Mesodermal cell (in vitro differentiated cells): Measurements from ENCODE around the gene CSNK1A1.

Experiments
- H3K27ac ChIP-seq: 2 replicates; pipeline ENCODE4 v1.7.0; 2013; ENCODE audit warnings: mild to moderate bottlenecking, low read depth, low read length, moderate library complexity; ENCODE audit not compliant: severe bottlenecking
- H3K36me3 ChIP-seq: 2 replicates; pipeline ENCODE4 v1.7.1; 2013; ENCODE audit warnings: mild to moderate bottlenecking, low read length, moderate library complexity; ENCODE audit not compliant: control insufficient read depth, insufficient read depth
- H3K4me1 ChIP-seq: one replicate; pipeline ENCODE4 v1.7.1; 2013; ENCODE audit warnings: mild to moderate bottlenecking, low read length; ENCODE audit not compliant: insufficient read depth, control insufficient read depth, poor library complexity, severe bottlenecking
- H3K4me3 ChIP-seq: 2 replicates; pipeline ENCODE4 v1.7.0; 2013; ENCODE audit warnings: low read length, control low read depth, mild to moderate bottlenecking; ENCODE audit not compliant: insufficient read depth, poor library complexity, severe bottlenecking; ENCODE audit errors: extremely low read depth
- H3K9me3 ChIP-seq: 2 replicates; pipeline ENCODE4 v1.7.1; 2013; ENCODE audit warnings: mild to moderate bottlenecking, low read length, moderate library complexity; ENCODE audit not compliant: control insufficient read depth
- WGBS, 2 experiments: methylation state at CpG; one replicate each; pipeline ENCODE4 v1.1.5; 2013; ENCODE audit warnings: missing lambda C conversion rate in 2 of 2; ENCODE audit not compliant: insufficient coverage in 2 of 2; 5-methylcytosine and 5-hydroxymethylcytosine counted together

CSNK1A1 gene

GRCh38 chr5:149586708-149587318 lies 35.6 kb upstream of the CSNK1A1 start:
- no peak overlapping the region for H3K27ac ChIP-seq
- no peak overlapping the region for H3K4me3 ChIP-seq
- no CpG with 5 or more reads among the region's 1 CpG for WGBS, 2 experiments
- H3K9me3 ChIP-seq = no peaks in the 10 kb centered on the region
- H3K36me3 ChIP-seq = no peaks in the 10 kb centered on the region
- H3K4me1 ChIP-seq = peaks cover 4% of the 10 kb centered on the region

- no peaks in the 10 kb centered on the region for H3K36me3 ChIP-seq
- H3K4me3 ChIP-seq = no peak overlapping the region
- H3K9me3 ChIP-seq = no peaks in the 10 kb centered on the region
- peaks cover 6% of the 10 kb centered on the region for H3K4me1 ChIP-seq
- no peak overlapping the region for H3K27ac ChIP-seq
Observed at GRCh38 chr5:149585910-149586309, 34.7 kb upstream of the CSNK1A1 start.

GRCh38 chr5:149584121-149584520 lies 32.9 kb upstream of the CSNK1A1 start:
- Histone ChIP-seq H3K9me3 (no peaks in the 10 kb centered on the region), H3K36me3 (no peaks in the 10 kb centered on the region), H3K4me1 (peaks cover 6% of the 10 kb centered on the region), H3K4me3 (no peak overlapping the region), H3K27ac (no peak overlapping the region)
- no CpG with 5 or more reads among the region's 2 CpGs for WGBS, 2 experiments

- no peaks in the 10 kb centered on the region for H3K9me3 ChIP-seq
- H3K4me3 ChIP-seq = no peak overlapping the region
- H3K4me1 ChIP-seq = peaks cover 6% of the 10 kb centered on the region
- WGBS, 2 experiments = 80% methylated on average over 1 of the region's 1 CpG; no CpG with 5 or more reads in 1 of the 2 experiments
- H3K27ac ChIP-seq = no peak overlapping the region
- no peaks in the 10 kb centered on the region for H3K36me3 ChIP-seq
Observed at GRCh38 chr5:149583394-149583793, 32.2 kb upstream of the CSNK1A1 start.

- WGBS, 2 experiments = 23 to 26% methylated on average over 6 of the region's 9 CpGs
- H3K27ac ChIP-seq = no peak overlapping the region
- H3K4me3 ChIP-seq = peak overlapping the region; percentile 42
- no peaks in the 10 kb centered on the region for H3K9me3 ChIP-seq
- peaks cover 6% of the 10 kb centered on the region for H3K4me1 ChIP-seq
- H3K36me3 ChIP-seq = no peaks in the 10 kb centered on the region
Observed at GRCh38 chr5:149581931-149582768, 30.9 kb upstream of the CSNK1A1 start.

GRCh38 chr5:149581192-149581861 lies 30.1 kb upstream of the CSNK1A1 start, which contains the start of gene ARHGEF37:
TSS of gene ARHGEF37 (plus strand) at chr5:149581498. CDS start at chr5:149597770, 16,272 bp downstream.
- H3K4me1 ChIP-seq = peaks cover 6% of the 10 kb centered on the region
- peak within 1 kb of the TSS; percentile 42 for H3K4me3 ChIP-seq
- H3K36me3 ChIP-seq = no peaks in the 10 kb centered on the region
- H3K27ac ChIP-seq = no peak within 1 kb of the TSS
- whole genome bisulfite sequencing, 2 experiments = 3 to 4% methylated on average over 46 to 51 of the region's 56 CpGs
- H3K9me3 ChIP-seq = no peaks in the 10 kb centered on the region

GRCh38 chr5:149580808-149581191 lies 29.6 kb upstream of the CSNK1A1 start:
- no peak overlapping the region for H3K27ac ChIP-seq
- 59 to 61% methylated on average over 10 of the region's 10 CpGs for WGBS, 2 experiments
- H3K36me3 ChIP-seq = no peaks in the 10 kb centered on the region
- peaks cover 6% of the 10 kb centered on the region for H3K4me1 ChIP-seq
- H3K9me3 ChIP-seq = no peaks in the 10 kb centered on the region
- H3K4me3 ChIP-seq = peak overlapping the region; percentile 42

- H3K4me1 ChIP-seq = peaks cover 6% of the 10 kb centered on the region
- H3K9me3 ChIP-seq = no peaks in the 10 kb centered on the region
- no peak overlapping the region for H3K27ac ChIP-seq
- H3K36me3 ChIP-seq = no peaks in the 10 kb centered on the region
- H3K4me3 ChIP-seq = no peak overlapping the region
- 88 to 94% methylated on average over 3 to 5 of the region's 5 CpGs for WGBS, 2 experiments
Observed at GRCh38 chr5:149578896-149579295, 27.7 kb upstream of the CSNK1A1 start.

GRCh38 chr5:149576021-149576420 lies 24.8 kb upstream of the CSNK1A1 start:
- Histone ChIP-seq H3K36me3 (no peaks in the 10 kb centered on the region), H3K9me3 (no peaks in the 10 kb centered on the region), H3K4me1 (peaks cover 1% of the 10 kb centered on the region), H3K27ac (no peak overlapping the region), H3K4me3 (no peak overlapping the region)
- 91% methylated on average over 1 of the region's 3 CpGs; no CpG with 5 or more reads in 1 of the 2 experiments for WGBS, 2 experiments

- H3K36me3 ChIP-seq = no peaks in the 10 kb centered on the region
- WGBS, 2 experiments = 87 to 89% methylated on average over 2 to 3 of the region's 3 CpGs
Observed at GRCh38 chr5:149575131-149575530, 23.9 kb upstream of the CSNK1A1 start.

More at GRCh38 chr5:149575131-149575530, 23.9 kb upstream of the CSNK1A1 start:
- H3K27ac ChIP-seq = no peak overlapping the region
- no peaks in the 10 kb centered on the region for H3K4me1 ChIP-seq
- H3K9me3 ChIP-seq = no peaks in the 10 kb centered on the region
- H3K4me3 ChIP-seq = no peak overlapping the region
